Activated naive CD4-positive, alpha-beta T cell treated with anti-CD3 and anti-CD28 coated beads for 36 hours (primary cell): ENCODE results near the gene SHC1. TPM values are rescaled to one million over a fixed set of nuclear protein-coding genes. Genes with fewer than 3 reads are reported as not detected.
"Not testable (repeated sequence)": the region's sequence is repeated elsewhere in the genome, so short reads cannot be mapped to it uniquely, and the experiment has no call there.

Source experiments
- CTCF ChIA-PET: fragments of 350-600 bp; sonication (Branson Sonifier 250); formaldehyde crosslinking; loops from one replicate; lab custom pipeline; 2021; ENCODE audit warnings: antibody characterized with exemption; lab: Charles Lee
- DNase-seq: peaks from one replicate; pipeline ENCODE4 v3.0.0-alpha.2; 2020
- H3K27ac Mint-ChIP-seq: one replicate; pipeline ENCODE4 v1.8.0; 2021; ENCODE audit warnings: mild to moderate bottlenecking, mixed read lengths
- H3K27me3 Mint-ChIP-seq: one replicate; pipeline ENCODE4 v1.8.0; 2021; ENCODE audit warnings: low read depth, mixed read lengths
- H3K36me3 Mint-ChIP-seq: one replicate; pipeline ENCODE4 v1.8.0; 2021; ENCODE audit warnings: low read depth, mixed read lengths
- H3K4me1 Mint-ChIP-seq: one replicate; pipeline ENCODE4 v1.8.0; 2021; ENCODE audit warnings: low read depth, mixed read lengths
- H3K4me3 Mint-ChIP-seq: one replicate; pipeline ENCODE4 v1.8.0; 2021; ENCODE audit warnings: mild to moderate bottlenecking, moderate library complexity, mixed read lengths
- H3K9me3 Mint-ChIP-seq: one replicate; pipeline ENCODE4 v1.8.0; 2021; ENCODE audit warnings: mixed read lengths
- intact Hi-C: fragments of 100-400 bp; cut with micrococcal nuclease; formaldehyde crosslinking; loops from one replicate; pipeline ENCODE4 v1.15.1; 2023
- total RNA-seq, 2 experiments: library from RNA; stranded (reverse); gene quantifications; one replicate each; pipeline ENCODE4 v1.2.3, GENCODE V29; 2021

SHC1 gene
- total RNA-seq, 2 experiments from 2014 or later = 35.5 to 40.8 TPM

GRCh38 chr1:154999571-155000410 is 29.2 kb upstream of the SHC1 start:
- Mint-ChIP-seq H3K4me1 (peaks cover 31% of the 10 kb centered on the region), H3K36me3 (peaks cover 13% of the 10 kb centered on the region), H3K27ac (peak overlapping the region; percentile 94), H3K27me3 (no peaks in the 10 kb centered on the region), H3K9me3 (no peaks in the 10 kb centered on the region), H3K4me3 (peak overlapping the region; percentile 91)
- intact Hi-C loops = loop anchor here (1.0 to 10.0 kb wide), 11 partner anchors 16 to 1035 kb away; partner anchors contain the start of genes ADAM15, AQP10, ATP8B2 and CREB3L4
- CTCF ChIA-PET = interaction anchor here (0.7 to 4.7 kb wide), 22 partner anchors 7 to 290 kb away, joined by 3 to 37 read pairs (median 5); partner anchors contain the start of genes CKS1B, FLAD1, PBXIP1 and PYGO2
- peak; percentile 76 for DNase-seq

GRCh38 chr1:154998818-154999570 is 28.4 kb upstream of the SHC1 start:
- H3K36me3 Mint-ChIP-seq = peaks cover 8% of the 10 kb centered on the region
- CTCF ChIA-PET = interaction anchor here (0.6 to 4.7 kb wide), 22 partner anchors 8 to 290 kb away, joined by 3 to 37 read pairs (median 6); partner anchors contain the start of genes CKS1B, FLAD1, PBXIP1 and PYGO2
- peak; percentile 85 for DNase-seq
- intact Hi-C loops = loop anchor here (1.0 kb wide), 4 partner anchors 38 to 440 kb away; partner anchors contain the start of genes ADAM15 and PYGO2
- no peaks in the 10 kb centered on the region for H3K9me3 Mint-ChIP-seq
- H3K4me3 Mint-ChIP-seq = peak overlapping the region; percentile 75
- H3K27me3 Mint-ChIP-seq = no peaks in the 10 kb centered on the region
- H3K27ac Mint-ChIP-seq = peak overlapping the region; percentile 94
- peaks cover 26% of the 10 kb centered on the region for H3K4me1 Mint-ChIP-seq

GRCh38 chr1:154998201-154998780 is 27.7 kb upstream of the SHC1 start:
- Mint-ChIP-seq H3K36me3 (peaks cover 4% of the 10 kb centered on the region), H3K27me3 (no peaks in the 10 kb centered on the region), H3K9me3 (no peaks in the 10 kb centered on the region), H3K4me3 (no peak overlapping the region), H3K4me1 (peaks cover 24% of the 10 kb centered on the region), H3K27ac (peak overlapping the region; percentile 94)
- DNase-seq = no peak
- intact Hi-C loops = no loop called here
- CTCF ChIA-PET = interaction anchor here (0.6 to 4.7 kb wide), 22 partner anchors 8 to 176 kb away, joined by 3 to 37 read pairs (median 6); partner anchors contain the start of genes CKS1B, FLAD1, PBXIP1 and PYGO2

- CTCF ChIA-PET = interaction anchor here (1.1 to 4.7 kb wide), 10 partner anchors 9 to 59 kb away, joined by 3 to 37 read pairs (median 8); partner anchors contain the start of genes FLAD1 and PYGO2
- Mint-ChIP-seq H3K36me3 (peaks cover 2% of the 10 kb centered on the region), H3K4me3 (no peak overlapping the region), H3K27ac (peak overlapping the region; percentile 56), H3K9me3 (no peaks in the 10 kb centered on the region), H3K27me3 (no peaks in the 10 kb centered on the region), H3K4me1 (peaks cover 24% of the 10 kb centered on the region)
- intact Hi-C loops = no loop called here
- DNase-seq = no peak
These were observed 26.6 kb upstream of the SHC1 start for GRCh38 chr1:154996966-154997701.

GRCh38 chr1:154995301-154995983 is 24.9 kb upstream of the SHC1 start:
- CTCF ChIA-PET = interaction anchor here (0.7 to 4.7 kb wide), 12 partner anchors 11 to 111 kb away, joined by 3 to 21 read pairs (median 4); partner anchors contain the start of gene FLAD1
- H3K27ac Mint-ChIP-seq, H3K27me3 Mint-ChIP-seq, H3K36me3 Mint-ChIP-seq, H3K9me3 Mint-ChIP-seq, intact Hi-C loops, H3K4me3 Mint-ChIP-seq: not testable (repeated sequence)
- peak; percentile 42 for DNase-seq
- H3K4me1 Mint-ChIP-seq = peaks cover 24% of the 10 kb centered on the region

GRCh38 chr1:154994591-154994990 is 24.0 kb upstream of the SHC1 start:
- Mint-ChIP-seq H3K27ac (no peak overlapping the region), H3K36me3 (peaks cover 5% of the 10 kb centered on the region)
- CTCF ChIA-PET = interaction anchor here (0.8 to 2.4 kb wide), 6 partner anchors 23 to 173 kb away, joined by 4 to 9 read pairs (median 4); partner anchors contain the start of genes ADAM15 and PBXIP1

GRCh38 chr1:154994269-154994587 is 23.7 kb upstream of the SHC1 start:
- Mint-ChIP-seq H3K4me1 (peaks cover 20% of the 10 kb centered on the region), H3K9me3 (no peaks in the 10 kb centered on the region), H3K4me3 (no peak overlapping the region), H3K27me3 (no peaks in the 10 kb centered on the region), H3K36me3 (peaks cover 6% of the 10 kb centered on the region), H3K27ac (no peak overlapping the region)
- CTCF ChIA-PET = interaction anchor here (0.8 to 2.4 kb wide), 9 partner anchors 12 to 173 kb away, joined by 3 to 9 read pairs (median 4); partner anchors contain the start of genes ADAM15 and PBXIP1
- DNase-seq = no peak
- intact Hi-C loops = no loop called here

More at GRCh38 chr1:154994591-154994990, 24.0 kb upstream of the SHC1 start:
- no peaks in the 10 kb centered on the region for H3K9me3 Mint-ChIP-seq
- no peak overlapping the region for H3K4me3 Mint-ChIP-seq
- H3K27me3 Mint-ChIP-seq = no peaks in the 10 kb centered on the region
- peaks cover 21% of the 10 kb centered on the region for H3K4me1 Mint-ChIP-seq
- DNase-seq = no peak
- intact Hi-C loops = no loop called here

GRCh38 chr1:154993572-154994268 is 23.2 kb upstream of the SHC1 start, which contains the start of gene LENEP:
TSS of gene LENEP (plus strand) at chr1:154993586. CDS start at chr1:154993608, 22 bp downstream.
- Mint-ChIP-seq H3K4me3 (no peak within 1 kb of the TSS), H3K4me1 (peaks cover 17% of the 10 kb centered on the region), H3K27me3 (no peaks in the 10 kb centered on the region), H3K27ac (no peak within 1 kb of the TSS), H3K36me3 (peaks cover 10% of the 10 kb centered on the region), H3K9me3 (no peaks in the 10 kb centered on the region)
- DNase-seq = no peak
- CTCF ChIA-PET = interaction anchor here (0.7 to 2.4 kb wide), 12 partner anchors 11 to 174 kb away, joined by 3 to 9 read pairs (median 4); partner anchors contain the start of genes ADAM15 and PBXIP1
- intact Hi-C loops = no loop called here

- CTCF ChIA-PET = interaction anchor here (0.7 to 2.0 kb wide), 7 partner anchors 12 to 92 kb away, joined by 3 to 9 read pairs (median 4); partner anchors contain the start of gene ADAM15
- H3K27me3 Mint-ChIP-seq = no peaks in the 10 kb centered on the region
- peaks cover 18% of the 10 kb centered on the region for H3K4me1 Mint-ChIP-seq
- H3K36me3 Mint-ChIP-seq = peaks cover 10% of the 10 kb centered on the region
- intact Hi-C loops = no loop called here
- H3K27ac Mint-ChIP-seq = no peak overlapping the region
- no peak overlapping the region for H3K4me3 Mint-ChIP-seq
- no peak for DNase-seq
- no peaks in the 10 kb centered on the region for H3K9me3 Mint-ChIP-seq
These were observed 22.4 kb upstream of the SHC1 start for GRCh38 chr1:154992721-154993571.
